SU-DHL-6 (cell line): ENCODE data around the gene CLDN12.

Source experiments
- CTCF ChIP-seq: fragments of 200-600 bp; sonication (generic); IDR thresholded peaks from one replicate; pipeline ENCODE4 v1.5.1; 2017; ENCODE audit warnings: antibody characterized with exemption, mild to moderate bottlenecking, low read length, moderate library complexity; ENCODE audit not compliant: insufficient read depth, poor library complexity, severe bottlenecking
- EZH2phosphoT487 ChIP-seq: fragments of 200-600 bp; sonication (generic), shearing (Covaris generic); conservative IDR thresholded peaks from 2 replicates; pipeline ENCODE4 v1.6.1; 2018; ENCODE audit warnings: mild to moderate bottlenecking, antibody characterized with exemption, low read length, moderate library complexity, mixed read lengths

GRCh38 chr7:90445633-90446032 lies 42.4 kb downstream of the CLDN12 start:
- no peak for TF ChIP-seq CTCF
- TF ChIP-seq EZH2phosphoT487, result no peak
